GM13977 (cell line): Measurements from ENCODE around the gene OCRL.

Experiments used
- DNase-seq: peaks from one replicate; pipeline ENCODE4 v3.0.0; 2012; ENCODE audit warnings: low spot score
- in situ Hi-C: fragments of 300-500 bp; cut with MboI; formaldehyde crosslinking; loops from one replicate; pipeline ENCODE4 v1.12.0; 2022; ENCODE audit warnings: low sequenced_read_pairs, low pct_unique_long_range_greater_than_20kb, mixed read lengths, inconsistent platforms; ENCODE audit not compliant: unreplicated experiment
- TF ChIP-seq, protein P1 (sequence below): IDR thresholded peaks from 2 replicates; pipeline ENCODE4 v1.5.1; 2012; ENCODE audit warnings: mild to moderate bottlenecking, control low read depth; ENCODE audit not compliant: insufficient read depth; ENCODE audit errors: extremely low read depth, missing control alignments

Gene OCRL

GRCh38 chrX:129617420-129617819 lies 77.4 kb downstream of the OCRL start:
- in situ Hi-C loops, result loop anchor here (25.0 kb wide), 1 partner anchor 445 kb away; no protein-coding TSS in a partner anchor
- TF ChIP-seq, protein P1, sequence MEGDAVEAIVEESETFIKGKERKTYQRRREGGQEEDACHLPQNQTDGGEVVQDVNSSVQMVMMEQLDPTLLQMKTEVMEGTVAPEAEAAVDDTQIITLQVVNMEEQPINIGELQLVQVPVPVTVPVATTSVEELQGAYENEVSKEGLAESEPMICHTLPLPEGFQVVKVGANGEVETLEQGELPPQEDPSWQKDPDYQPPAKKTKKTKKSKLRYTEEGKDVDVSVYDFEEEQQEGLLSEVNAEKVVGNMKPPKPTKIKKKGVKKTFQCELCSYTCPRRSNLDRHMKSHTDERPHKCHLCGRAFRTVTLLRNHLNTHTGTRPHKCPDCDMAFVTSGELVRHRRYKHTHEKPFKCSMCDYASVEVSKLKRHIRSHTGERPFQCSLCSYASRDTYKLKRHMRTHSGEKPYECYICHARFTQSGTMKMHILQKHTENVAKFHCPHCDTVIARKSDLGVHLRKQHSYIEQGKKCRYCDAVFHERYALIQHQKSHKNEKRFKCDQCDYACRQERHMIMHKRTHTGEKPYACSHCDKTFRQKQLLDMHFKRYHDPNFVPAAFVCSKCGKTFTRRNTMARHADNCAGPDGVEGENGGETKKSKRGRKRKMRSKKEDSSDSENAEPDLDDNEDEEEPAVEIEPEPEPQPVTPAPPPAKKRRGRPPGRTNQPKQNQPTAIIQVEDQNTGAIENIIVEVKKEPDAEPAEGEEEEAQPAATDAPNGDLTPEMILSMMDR, result no peak
- no peak for DNase-seq

DNA sequence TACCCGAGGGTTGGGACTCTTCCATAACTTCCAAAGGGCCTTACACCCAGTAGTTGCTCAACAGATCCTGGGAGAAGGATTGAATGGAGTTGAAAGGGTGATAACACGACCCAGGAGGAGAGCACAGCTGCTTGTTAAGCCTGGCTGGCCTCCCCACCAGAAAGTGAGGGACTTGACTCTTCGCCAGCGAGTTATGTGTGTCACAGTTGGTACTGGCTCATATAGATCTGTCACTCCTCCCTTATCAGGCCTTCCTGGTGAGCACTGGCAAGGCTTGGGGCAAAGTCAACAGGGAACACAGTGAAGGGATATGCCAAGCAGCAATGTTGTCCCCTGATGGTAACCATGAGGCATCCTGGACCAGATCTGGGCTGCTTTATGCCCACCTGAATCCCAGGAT lies 78.9 kb downstream of the OCRL start:
- TF ChIP-seq, protein P1, result no peak
- DNase-seq, result no peak
- in situ Hi-C loops, result loop anchor here (25.0 kb wide), 1 partner anchor 443 kb away; no protein-coding TSS in a partner anchor

- TF ChIP-seq, protein P1, result no peak
- DNase-seq, result no peak
- in situ Hi-C loops, result loop anchor here (25.0 kb wide), 1 partner anchor 439 kb away; no protein-coding TSS in a partner anchor
Observed at GRCh38 chrX:129622757-129623301, 82.8 kb downstream of the OCRL start.

GRCh38 chrX:129626026-129626425 lies 86.0 kb downstream of the OCRL start:
- in situ Hi-C loops, result no loop called here
- TF ChIP-seq, protein P1, result no peak
- DNase-seq, result no peak

- in situ Hi-C loops, result no loop called here
Observed at GRCh38 chrX:129629837-129630236, 89.8 kb downstream of the OCRL start.

DNA sequence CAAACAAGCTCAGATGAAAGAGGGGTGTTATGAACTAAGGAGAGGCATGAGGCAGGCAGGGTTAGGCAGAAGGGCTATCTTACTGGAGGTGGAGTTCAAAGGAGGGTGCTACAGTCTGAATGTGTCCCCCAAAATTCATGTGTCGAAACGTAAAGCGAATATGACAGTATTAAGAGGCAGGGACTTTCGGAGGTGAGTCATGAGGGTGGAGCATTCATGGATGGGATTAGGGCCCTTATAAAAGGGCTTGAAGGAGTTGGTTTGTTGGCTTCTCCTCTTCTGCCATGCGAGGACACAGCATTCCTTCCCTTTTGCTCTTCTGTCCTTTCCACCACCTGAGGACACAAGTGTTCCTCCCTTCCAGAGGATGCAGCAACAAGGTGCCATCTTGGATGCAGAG lies 91.8 kb downstream of the OCRL start:
- in situ Hi-C loops, result no loop called here
- TF ChIP-seq, protein P1, result no peak
- DNase-seq, result no peak

More at GRCh38 chrX:129629837-129630236, 89.8 kb downstream of the OCRL start:
- TF ChIP-seq, protein P1, result no peak
- DNase-seq, result no peak

GRCh38 chrX:129632443-129632842 lies 92.4 kb downstream of the OCRL start:
- no peak for DNase-seq
- TF ChIP-seq, protein P1, result no peak
- in situ Hi-C loops, result no loop called here
